Measurements from ENCODE around the gene NPAS3. TPM values are rescaled to one million over a fixed set of nuclear protein-coding genes. Genes with fewer than 3 reads are reported as not detected.

NPAS3 gene
- total RNA-seq, 1 donor from 2014 or later: not detected

- no peak overlapping the region for H3K27ac Mint-ChIP-seq
- Histone ChIP-seq H3K79me2 (ENCODE audit: low read depth) (no peaks in the 10 kb centered on the region), H3K9ac (no peak overlapping the region), H3K4me1 (peaks cover 47% of the 10 kb centered on the region), H3K4me3 (no peak overlapping the region), H3K27ac (no peak overlapping the region), H3K9me3 (ENCODE audit: low read depth) (no peaks in the 10 kb centered on the region), H2AFZ (replicated peaks) (no peak overlapping the region), H4K20me1 (ENCODE audit: low read depth) (no peaks in the 10 kb centered on the region), H3K36me3 (no peaks in the 10 kb centered on the region), H3F3A (ENCODE audit: low read depth) (peaks cover 10% of the 10 kb centered on the region), H3K27me3 (no peaks in the 10 kb centered on the region), H3K4me2 (no peak overlapping the region)
- H3K36me3 Mint-ChIP-seq: peaks cover 3% of the 10 kb centered on the region
- H3K4me3 Mint-ChIP-seq: no peak overlapping the region
- H3K9me3 Mint-ChIP-seq: no peaks in the 10 kb centered on the region
- no peak for TF ChIP-seq CTCF (IDR thresholded peaks at IDR 0.05)
- no peak for TF ChIP-seq EZH2phosphoT487 (IDR thresholded peaks at IDR 0.05)
- TF ChIP-seq EZH2 (IDR thresholded peaks at IDR 0.05): no peak
- DNase-seq (ENCODE audit: low spot score): no peak
- H3K4me1 Mint-ChIP-seq: peaks cover 59% of the 10 kb centered on the region
- no peaks in the 10 kb centered on the region for H3K27me3 Mint-ChIP-seq (ENCODE audit: insufficient read depth, low read depth)
Measured at GRCh38 chr14:33768458-33768830, 829.8 kb downstream of the NPAS3 start.

- H3K79me2 ChIP-seq (ENCODE audit: low read depth): no peaks in the 10 kb centered on the region
- no peak overlapping the region for H3K9ac ChIP-seq
- H3K9me3 Mint-ChIP-seq: no peaks in the 10 kb centered on the region
- H3K4me1 ChIP-seq: peaks cover 38% of the 10 kb centered on the region
- no peak for DNase-seq (ENCODE audit: low spot score)
- H3K27ac ChIP-seq: no peak overlapping the region
- H3F3A ChIP-seq (ENCODE audit: low read depth): peaks cover 11% of the 10 kb centered on the region
- no peak overlapping the region for H3K4me2 ChIP-seq
- H3K9me3 ChIP-seq (ENCODE audit: low read depth): no peaks in the 10 kb centered on the region
- H3K4me1 Mint-ChIP-seq: peaks cover 21% of the 10 kb centered on the region
- H3K27me3 ChIP-seq: no peaks in the 10 kb centered on the region
- no peaks in the 10 kb centered on the region for H4K20me1 ChIP-seq (ENCODE audit: low read depth)
- H3K4me3 ChIP-seq: no peak overlapping the region
- H3K27ac Mint-ChIP-seq: peak overlapping the region; percentile 89
- no peak for TF ChIP-seq CTCF (IDR thresholded peaks at IDR 0.05)
- no peaks in the 10 kb centered on the region for H3K27me3 Mint-ChIP-seq (ENCODE audit: insufficient read depth, low read depth)
- no peak overlapping the region for H3K4me3 Mint-ChIP-seq
- no peak overlapping the region for H2AFZ ChIP-seq (replicated peaks)
- H3K36me3 Mint-ChIP-seq: peaks cover 6% of the 10 kb centered on the region
- no peaks in the 10 kb centered on the region for H3K36me3 ChIP-seq
Measured at GRCh38 chr14:33773205-33774030, 834.7 kb downstream of the NPAS3 start.

- Histone ChIP-seq H3K36me3 (no peaks in the 10 kb centered on the region), H3K27me3 (no peaks in the 10 kb centered on the region), H3F3A (ENCODE audit: low read depth) (peaks cover 11% of the 10 kb centered on the region), H3K79me2 (ENCODE audit: low read depth) (no peaks in the 10 kb centered on the region), H3K4me3 (no peak overlapping the region), H3K9ac (no peak overlapping the region), H4K20me1 (ENCODE audit: low read depth) (no peaks in the 10 kb centered on the region), H3K9me3 (ENCODE audit: low read depth) (no peaks in the 10 kb centered on the region), H3K27ac (no peak overlapping the region), H3K4me2 (no peak overlapping the region), H2AFZ (replicated peaks) (no peak overlapping the region), H3K4me1 (peaks cover 38% of the 10 kb centered on the region)
- H3K9me3 Mint-ChIP-seq: no peaks in the 10 kb centered on the region
- H3K36me3 Mint-ChIP-seq: peaks cover 8% of the 10 kb centered on the region
- H3K4me3 Mint-ChIP-seq: no peak overlapping the region
- DNase-seq (ENCODE audit: low spot score): no peak
- H3K4me1 Mint-ChIP-seq: peaks cover 20% of the 10 kb centered on the region
- H3K27me3 Mint-ChIP-seq (ENCODE audit: insufficient read depth, low read depth): no peaks in the 10 kb centered on the region
- no peak for TF ChIP-seq CTCF (IDR thresholded peaks at IDR 0.05)
- TF ChIP-seq EZH2 (IDR thresholded peaks at IDR 0.05): no peak
- TF ChIP-seq EZH2phosphoT487 (IDR thresholded peaks at IDR 0.05): no peak
- H3K27ac Mint-ChIP-seq: no peak overlapping the region
Measured at GRCh38 chr14:33774161-33774560, 835.5 kb downstream of the NPAS3 start.
